Measurements from ENCODE around the gene ARL8B.
"Not testable (repeated sequence)": the region's sequence is repeated elsewhere in the genome, so short reads cannot be mapped to it uniquely, and the experiment has no call there.

The ARL8B gene

DNA sequence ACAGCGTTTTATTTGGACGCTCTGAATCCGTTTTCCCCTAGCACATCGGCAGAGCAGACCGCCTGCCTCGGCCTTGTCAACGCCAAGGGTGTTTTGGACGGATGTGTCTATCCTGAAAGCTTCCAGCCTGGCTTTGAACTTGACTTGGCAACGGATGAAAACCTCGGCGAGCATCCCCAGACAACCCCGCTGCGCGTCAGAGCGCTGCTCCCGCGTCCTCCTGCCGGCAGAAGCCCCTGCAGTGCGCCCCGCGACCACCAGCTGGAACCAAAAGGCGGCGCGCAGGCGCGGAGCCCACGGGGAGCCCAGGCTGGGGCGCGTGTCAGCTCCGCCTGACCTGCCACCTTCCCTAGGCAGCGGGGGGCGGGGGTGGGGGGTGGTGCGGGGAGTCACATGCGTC is 26.2 kb upstream of the ARL8B start:
- TF ChIP-seq, protein P1, sequence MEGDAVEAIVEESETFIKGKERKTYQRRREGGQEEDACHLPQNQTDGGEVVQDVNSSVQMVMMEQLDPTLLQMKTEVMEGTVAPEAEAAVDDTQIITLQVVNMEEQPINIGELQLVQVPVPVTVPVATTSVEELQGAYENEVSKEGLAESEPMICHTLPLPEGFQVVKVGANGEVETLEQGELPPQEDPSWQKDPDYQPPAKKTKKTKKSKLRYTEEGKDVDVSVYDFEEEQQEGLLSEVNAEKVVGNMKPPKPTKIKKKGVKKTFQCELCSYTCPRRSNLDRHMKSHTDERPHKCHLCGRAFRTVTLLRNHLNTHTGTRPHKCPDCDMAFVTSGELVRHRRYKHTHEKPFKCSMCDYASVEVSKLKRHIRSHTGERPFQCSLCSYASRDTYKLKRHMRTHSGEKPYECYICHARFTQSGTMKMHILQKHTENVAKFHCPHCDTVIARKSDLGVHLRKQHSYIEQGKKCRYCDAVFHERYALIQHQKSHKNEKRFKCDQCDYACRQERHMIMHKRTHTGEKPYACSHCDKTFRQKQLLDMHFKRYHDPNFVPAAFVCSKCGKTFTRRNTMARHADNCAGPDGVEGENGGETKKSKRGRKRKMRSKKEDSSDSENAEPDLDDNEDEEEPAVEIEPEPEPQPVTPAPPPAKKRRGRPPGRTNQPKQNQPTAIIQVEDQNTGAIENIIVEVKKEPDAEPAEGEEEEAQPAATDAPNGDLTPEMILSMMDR (IDR thresholded peaks at IDR 0.05; ENCODE audit: low read length, missing control alignments), result no peak
- peak overlapping the region; percentile 33 for H3K4me3 ChIP-seq (replicated peaks; ENCODE audit: low read depth, low read length)
- DNase-seq (ENCODE audit: low read depth), result peak; percentile 41

DNA sequence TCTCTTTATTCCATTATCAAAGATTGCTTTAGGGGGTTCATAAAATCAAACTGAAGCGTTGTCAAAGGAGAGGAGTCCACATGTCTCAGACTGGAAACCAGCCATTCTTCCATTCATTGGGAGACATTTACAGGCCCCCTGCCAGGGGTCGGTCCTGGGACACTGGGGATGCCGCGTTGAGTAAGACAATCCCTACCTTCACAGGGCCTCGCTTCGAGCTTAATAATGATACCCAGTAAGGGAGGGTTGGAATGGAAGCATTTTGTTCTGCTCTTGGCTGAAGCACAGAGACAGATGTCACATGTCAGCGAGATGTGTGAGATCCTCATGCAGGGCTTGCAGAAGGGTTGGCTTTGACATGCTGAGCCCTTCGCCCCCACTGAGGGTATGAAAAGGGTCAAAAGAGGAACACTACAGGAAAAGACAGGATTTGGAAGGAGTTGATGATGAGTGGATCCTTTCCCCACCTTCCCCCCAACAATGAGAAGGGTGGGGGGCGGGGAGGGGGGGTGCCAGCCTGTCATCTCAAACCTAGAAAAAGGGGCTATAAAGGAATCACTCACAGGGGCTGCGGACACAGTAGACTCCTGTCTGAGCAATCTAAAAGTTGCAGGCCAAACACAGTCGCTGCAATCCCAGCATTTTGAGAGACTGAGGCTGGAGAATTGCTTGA is 25.6 kb upstream of the ARL8B start:
- DNase-seq (ENCODE audit: low read depth), result no peak
- TF ChIP-seq, protein P1 (IDR thresholded peaks at IDR 0.05; ENCODE audit: low read length, missing control alignments), result no peak
- H3K4me3 ChIP-seq (replicated peaks; ENCODE audit: low read depth, low read length), result no peak overlapping the region

DNA sequence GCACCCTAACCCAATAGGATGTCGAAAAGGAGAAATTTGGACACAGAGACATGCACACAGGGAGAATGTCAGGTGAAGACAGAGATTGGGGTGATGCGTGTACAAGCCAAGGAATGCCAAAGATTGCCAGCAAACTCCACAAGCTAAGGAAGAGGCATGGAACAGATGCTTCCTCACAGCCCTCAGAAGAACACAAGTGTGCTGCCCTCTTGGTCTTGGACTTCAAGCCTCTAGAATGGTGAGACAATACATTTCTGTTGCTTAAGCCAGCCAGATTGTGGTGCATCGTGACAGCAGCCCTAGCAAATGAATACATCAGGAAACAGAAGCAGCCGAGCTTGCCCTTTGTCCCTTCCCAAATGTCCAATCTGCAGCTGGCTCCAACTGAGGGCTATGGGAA is 23.7 kb upstream of the ARL8B start:
- TF ChIP-seq, protein P1 (IDR thresholded peaks at IDR 0.05; ENCODE audit: low read length, missing control alignments), result no peak
- H3K4me3 ChIP-seq (replicated peaks; ENCODE audit: low read depth, low read length), result no peak overlapping the region
- no peak for DNase-seq (ENCODE audit: low read depth)

DNA sequence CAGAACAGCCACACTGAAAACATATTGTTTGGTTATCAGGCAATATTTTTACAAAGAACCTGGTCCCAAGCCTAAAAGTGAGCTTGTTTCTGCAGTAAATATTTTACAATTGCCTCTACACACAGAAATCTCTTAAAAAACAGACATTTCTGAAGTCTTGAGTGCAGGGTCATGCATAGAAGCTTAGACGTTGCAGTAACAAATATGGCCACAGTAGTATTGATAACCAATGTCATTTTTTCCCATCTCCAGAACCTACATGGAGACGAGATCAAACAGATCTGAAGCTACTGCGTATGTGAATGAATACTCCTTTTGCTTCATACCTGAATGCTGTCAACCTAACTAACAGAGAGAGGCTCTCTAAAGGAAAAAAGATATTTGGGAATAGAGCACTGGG is 19.6 kb upstream of the ARL8B start:
- TF ChIP-seq, protein P1 (IDR thresholded peaks at IDR 0.05; ENCODE audit: low read length, missing control alignments), result no peak
- no peak overlapping the region for H3K4me3 ChIP-seq (replicated peaks; ENCODE audit: low read depth, low read length)
- no peak for DNase-seq (ENCODE audit: low read depth)

DNA sequence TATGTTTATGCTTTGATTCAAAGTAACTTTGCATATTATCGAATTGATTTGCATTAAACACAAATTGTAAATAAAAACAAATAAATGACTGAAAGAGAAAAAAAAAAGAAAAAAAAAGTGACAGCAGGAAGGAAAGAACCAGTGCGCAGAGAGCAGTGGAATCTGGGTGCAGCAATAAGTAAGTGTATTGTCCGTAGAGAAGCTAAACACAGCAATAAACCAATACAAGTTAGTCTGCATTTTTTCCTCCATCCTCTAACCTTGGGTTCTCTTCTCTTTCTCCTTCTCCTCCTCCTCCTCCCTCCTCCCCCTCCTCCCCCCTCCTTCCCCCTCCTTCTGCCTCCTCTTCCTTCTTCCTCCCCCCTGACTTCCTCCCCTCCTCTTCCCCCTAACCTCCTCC is 18.3 kb upstream of the ARL8B start:
- no peak for DNase-seq (ENCODE audit: low read depth)
- H3K4me3 ChIP-seq (replicated peaks; ENCODE audit: low read depth, low read length), result no peak overlapping the region
- TF ChIP-seq, protein P1 (IDR thresholded peaks at IDR 0.05; ENCODE audit: low read length, missing control alignments), result no peak

DNA sequence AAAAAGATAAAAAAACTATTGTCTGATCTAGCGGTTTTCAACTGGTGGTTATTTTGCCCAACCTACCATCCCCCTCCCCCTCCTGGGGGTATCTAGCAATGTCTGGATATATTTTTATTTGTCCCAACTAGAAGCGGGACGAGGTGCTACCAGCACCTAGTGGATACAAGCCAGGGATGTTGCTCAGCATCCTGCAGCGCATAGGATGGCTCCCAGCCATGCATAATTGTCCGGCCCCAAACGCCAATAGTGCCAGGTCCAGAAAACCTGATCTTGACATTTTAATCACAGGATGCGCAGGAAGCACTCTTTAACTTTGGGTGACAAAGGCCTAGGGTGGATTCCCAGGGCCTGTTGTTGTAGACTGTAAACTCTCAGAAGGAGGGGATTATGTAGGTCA is 17.0 kb upstream of the ARL8B start:
- no peak overlapping the region for H3K4me3 ChIP-seq (replicated peaks; ENCODE audit: low read depth, low read length)
- TF ChIP-seq, protein P1 (IDR thresholded peaks at IDR 0.05; ENCODE audit: low read length, missing control alignments), result no peak
- DNase-seq (ENCODE audit: low read depth), result no peak

DNA sequence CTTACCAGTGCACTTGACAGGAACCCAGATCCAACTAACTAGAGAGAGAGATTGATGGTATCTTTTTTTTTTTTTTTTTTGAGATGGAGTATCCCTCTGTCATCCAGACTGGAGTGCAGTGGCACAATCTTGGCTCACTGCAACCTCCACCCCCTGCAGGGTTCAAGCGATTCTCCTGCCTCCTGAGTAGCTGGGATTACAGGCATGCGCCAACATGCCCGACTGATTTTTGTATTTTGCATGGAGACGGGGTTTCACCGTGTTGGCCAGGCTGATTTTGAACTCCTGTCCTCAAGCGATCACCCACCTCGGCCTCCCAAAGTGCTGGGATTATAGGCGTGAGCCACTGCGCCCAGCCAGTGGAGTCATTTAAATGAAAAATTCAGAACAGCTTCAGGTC is 15.7 kb upstream of the ARL8B start:
- DNase-seq (ENCODE audit: low read depth), result not testable (repeated sequence)

DNA sequence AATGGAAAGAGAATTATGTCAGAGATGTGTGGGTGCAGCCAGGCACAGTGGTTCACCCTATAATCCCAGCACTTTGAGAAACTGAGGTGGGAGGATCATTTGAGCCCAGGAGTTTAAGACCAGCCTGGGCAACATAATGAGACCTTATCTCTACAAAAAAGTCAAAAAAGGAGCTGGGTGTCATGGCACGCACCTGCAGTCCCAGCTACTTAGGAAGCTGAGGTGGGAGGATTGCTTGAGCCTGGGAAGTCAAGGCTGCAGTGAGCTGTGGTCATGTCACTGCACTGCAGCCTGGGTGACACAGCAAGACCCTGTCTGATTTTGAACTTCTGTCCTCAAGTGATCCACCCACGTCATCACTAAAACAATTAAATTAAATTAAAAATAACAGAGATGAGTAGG is 15.2 kb upstream of the ARL8B start:
- H3K4me3 ChIP-seq (replicated peaks; ENCODE audit: low read depth, low read length); DNase-seq (ENCODE audit: low read depth): not testable (repeated sequence)

More for the DNA sequence above, 15.7 kb upstream of the ARL8B start:
- H3K4me3 ChIP-seq (replicated peaks; ENCODE audit: low read depth, low read length), result not testable (repeated sequence)

All from fibroblast of pulmonary artery (primary cell).